ENCODE measurements around the gene FUCA1.

GRCh38 chr1:23915466-23915865 is 47.4 kb upstream of the FUCA1 start:
- no peak for TF ChIP-seq CTCF (conservative IDR thresholded peaks at IDR 0.05)
- no peak for TF ChIP-seq ZFX (IDR thresholded peaks at IDR 0.05)
